GM13976 (cell line): ENCODE results near the gene GRK1.

ENCODE experiments used
- DNase-seq: peaks from one replicate; pipeline ENCODE4 v3.0.0; 2012; ENCODE audit warnings: low spot score
- in situ Hi-C: fragments of 300-500 bp; cut with MboI; formaldehyde crosslinking; loops from one replicate; pipeline ENCODE4 v1.12.0; 2022; ENCODE audit warnings: low sequenced_read_pairs, mixed read lengths, inconsistent platforms; ENCODE audit not compliant: unreplicated experiment
- TF ChIP-seq, protein P1 (sequence below): IDR thresholded peaks from 2 replicates; pipeline ENCODE4 v1.5.1; 2012; ENCODE audit warnings: borderline replicate concordance, mild to moderate bottlenecking; ENCODE audit not compliant: insufficient read depth; ENCODE audit errors: extremely low read depth, missing control alignments, control extremely low read depth

The GRK1 gene

GRCh38 chr13:113658836-113659235 lies 8.2 kb upstream of the GRK1 start:
- TF ChIP-seq, protein P1, sequence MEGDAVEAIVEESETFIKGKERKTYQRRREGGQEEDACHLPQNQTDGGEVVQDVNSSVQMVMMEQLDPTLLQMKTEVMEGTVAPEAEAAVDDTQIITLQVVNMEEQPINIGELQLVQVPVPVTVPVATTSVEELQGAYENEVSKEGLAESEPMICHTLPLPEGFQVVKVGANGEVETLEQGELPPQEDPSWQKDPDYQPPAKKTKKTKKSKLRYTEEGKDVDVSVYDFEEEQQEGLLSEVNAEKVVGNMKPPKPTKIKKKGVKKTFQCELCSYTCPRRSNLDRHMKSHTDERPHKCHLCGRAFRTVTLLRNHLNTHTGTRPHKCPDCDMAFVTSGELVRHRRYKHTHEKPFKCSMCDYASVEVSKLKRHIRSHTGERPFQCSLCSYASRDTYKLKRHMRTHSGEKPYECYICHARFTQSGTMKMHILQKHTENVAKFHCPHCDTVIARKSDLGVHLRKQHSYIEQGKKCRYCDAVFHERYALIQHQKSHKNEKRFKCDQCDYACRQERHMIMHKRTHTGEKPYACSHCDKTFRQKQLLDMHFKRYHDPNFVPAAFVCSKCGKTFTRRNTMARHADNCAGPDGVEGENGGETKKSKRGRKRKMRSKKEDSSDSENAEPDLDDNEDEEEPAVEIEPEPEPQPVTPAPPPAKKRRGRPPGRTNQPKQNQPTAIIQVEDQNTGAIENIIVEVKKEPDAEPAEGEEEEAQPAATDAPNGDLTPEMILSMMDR = no peak
- in situ Hi-C loops = no loop called here
- no peak for DNase-seq

GRCh38 chr13:113659337-113659736 lies 7.7 kb upstream of the GRK1 start:
- TF ChIP-seq, protein P1 = no peak
- DNase-seq = no peak
- in situ Hi-C loops = no loop called here

- no peak for DNase-seq
- in situ Hi-C loops = no loop called here
Observed at GRCh38 chr13:113660066-113660465, 7.0 kb upstream of the GRK1 start.

GRCh38 chr13:113661509-113661908 lies 5.5 kb upstream of the GRK1 start:
- in situ Hi-C loops = no loop called here
- TF ChIP-seq, protein P1 = no peak
- DNase-seq = no peak

More at GRCh38 chr13:113660066-113660465, 7.0 kb upstream of the GRK1 start:
- TF ChIP-seq, protein P1 = no peak

DNA sequence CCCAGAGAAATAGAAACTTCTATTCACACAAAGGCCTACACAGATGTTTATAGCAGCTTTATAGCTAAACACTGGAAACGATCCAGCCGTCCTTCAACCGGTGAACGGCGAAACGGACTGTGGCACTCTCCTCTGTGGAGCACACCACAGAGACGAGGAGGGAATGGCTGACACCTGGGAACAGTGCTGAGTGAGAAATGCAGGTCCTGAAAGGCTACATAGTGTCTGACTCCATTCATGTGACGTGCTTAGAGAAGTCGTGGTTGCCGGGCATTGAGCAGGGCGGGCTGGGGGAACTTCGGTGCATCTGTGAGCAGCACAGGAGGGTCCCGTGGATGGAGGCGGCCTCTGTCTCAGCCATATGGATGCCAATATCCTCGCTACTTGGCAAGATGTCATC lies 3.1 kb upstream of the GRK1 start:
- in situ Hi-C loops = no loop called here
- TF ChIP-seq, protein P1 = no peak
- no peak for DNase-seq

DNA sequence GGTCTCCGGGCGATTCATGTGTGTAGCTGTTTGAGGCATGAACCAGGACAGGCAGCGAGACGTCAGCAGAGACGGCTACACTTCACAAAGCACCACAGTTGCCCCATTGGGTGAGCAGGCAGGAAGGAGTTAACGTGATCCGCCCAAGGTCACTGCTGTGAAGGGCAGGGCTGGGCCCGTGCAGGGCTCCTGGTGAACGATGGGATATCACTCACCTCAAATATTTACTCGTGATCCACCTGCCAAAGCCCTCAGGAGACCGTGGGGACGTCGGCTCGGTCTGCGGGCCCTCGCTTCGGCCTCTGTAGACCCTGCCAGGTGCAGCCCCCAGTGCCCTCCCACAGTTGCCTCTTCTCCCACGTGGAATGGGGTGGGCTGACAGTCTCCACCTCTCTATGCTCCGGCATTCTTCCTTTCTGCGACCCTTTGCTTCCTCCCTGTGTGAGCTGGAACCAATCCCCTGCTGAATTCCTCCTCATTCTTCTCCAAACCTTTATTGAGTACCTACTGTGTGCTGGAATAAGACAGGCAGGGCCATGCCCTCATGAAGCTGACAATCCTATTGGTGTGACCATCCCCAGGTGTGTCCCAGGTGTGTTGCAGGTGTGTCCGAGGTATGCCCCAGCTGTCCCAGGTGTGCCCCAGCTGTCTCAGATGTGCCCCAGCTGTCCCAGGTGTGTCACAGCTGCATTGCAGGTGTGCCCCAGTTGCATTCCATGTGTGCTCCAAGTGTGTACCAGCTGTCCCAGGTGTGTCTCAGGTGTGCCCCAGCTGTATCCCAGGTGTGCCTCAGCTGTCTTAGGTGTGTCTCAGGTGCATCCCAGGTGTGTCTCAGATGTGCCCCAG lies 2.0 kb upstream of the GRK1 start:
- DNase-seq = no peak
- in situ Hi-C loops = no loop called here
- TF ChIP-seq, protein P1 = no peak
